WTC11 (cell line): ENCODE data around the gene SERF2. TPM values are rescaled to one million over a fixed set of nuclear protein-coding genes. Genes with fewer than 3 reads are reported as not detected.

Source experiments
- ATAC-seq: fragments of 200-7000 bp; cut with Tn5 transposase; 2 replicates; pipeline ENCODE4 v1.10.0; 2021; ENCODE audit warnings: mild to moderate bottlenecking, moderate library complexity
- CTCF ChIA-PET: fragments of 300-600 bp; sonication (Branson Sonifier 250); formaldehyde crosslinking; loops from one replicate; lab custom pipeline; 2021; ENCODE audit warnings: antibody characterized with exemption; lab: Charles Lee
- POLR2A ChIA-PET: fragments of 350-600 bp; sonication (Branson Sonifier 250); formaldehyde crosslinking; loops from one replicate; lab custom pipeline; 2021; ENCODE audit warnings: antibody characterized with exemption; lab: Charles Lee
- DNase-seq: peaks from one replicate; pipeline ENCODE4 v3.0.0; 2021; ENCODE audit warnings: low spot score
- H3K27ac Mint-ChIP-seq: 2 replicates; pipeline ENCODE4 v1.8.0; 2021; ENCODE audit warnings: mixed read lengths
- H3K27me3 Mint-ChIP-seq: 2 replicates; pipeline ENCODE4 v1.8.0; 2021; ENCODE audit warnings: low read depth, mild to moderate bottlenecking, moderate library complexity, mixed read lengths
- H3K36me3 Mint-ChIP-seq: 2 replicates; pipeline ENCODE4 v1.8.0; 2021; ENCODE audit warnings: mixed read lengths
- H3K4me1 Mint-ChIP-seq: 2 replicates; pipeline ENCODE4 v1.8.0; 2022; ENCODE audit warnings: mixed read lengths
- H3K4me3 Mint-ChIP-seq: 2 replicates; pipeline ENCODE4 v1.8.0; 2021; ENCODE audit warnings: mild to moderate bottlenecking, moderate library complexity, mixed read lengths
- H3K9me3 Mint-ChIP-seq: 2 replicates; pipeline ENCODE4 v1.8.0; 2021; ENCODE audit warnings: mixed read lengths
- CREB1 ChIP-seq: sonication (generic); formaldehyde crosslinking; IDR thresholded peaks from 2 replicates; pipeline ENCODE4 v1.8.0; 2023; ENCODE audit warnings: mild to moderate bottlenecking, missing genetic modification reagents
- ELF4 ChIP-seq: sonication (generic); formaldehyde crosslinking; IDR thresholded peaks from 2 replicates; pipeline ENCODE4 v1.8.1; 2022; ENCODE audit warnings: low read depth, mild to moderate bottlenecking, moderate library complexity, missing genetic modification reagents
- EMX1 ChIP-seq: fragments of 250-450 bp; sonication (Bioruptor Pico); IDR thresholded peaks from 2 replicates; pipeline ENCODE4 v1.8.0; 2021; ENCODE audit warnings: mild to moderate bottlenecking
- ESRRA ChIP-seq: sonication (generic); formaldehyde crosslinking; IDR thresholded peaks from 2 replicates; pipeline ENCODE4 v1.8.1; 2022; ENCODE audit warnings: mild to moderate bottlenecking, missing genetic modification reagents, borderline replicate concordance
- FOXJ3 ChIP-seq: sonication (generic); formaldehyde crosslinking; IDR thresholded peaks from 2 replicates; pipeline ENCODE4 v1.9.0; 2021; ENCODE audit warnings: missing genetic modification reagents, mild to moderate bottlenecking, borderline replicate concordance
- FOXP1 ChIP-seq: sonication (generic); formaldehyde crosslinking; IDR thresholded peaks from 2 replicates; pipeline ENCODE4 v1.8.0; 2022; ENCODE audit warnings: missing genetic modification reagents, mild to moderate bottlenecking, moderate library complexity, borderline replicate concordance
- GRHL2 ChIP-seq: fragments of 250-450 bp; sonication (Bioruptor Pico); IDR thresholded peaks from 2 replicates; pipeline ENCODE4 v1.8.0; 2022; ENCODE audit warnings: mild to moderate bottlenecking, moderate library complexity; ENCODE audit not compliant: insufficient replicate concordance, severe bottlenecking
- IRF2 ChIP-seq: sonication (generic); formaldehyde crosslinking; IDR thresholded peaks from 2 replicates; pipeline ENCODE4 v1.8.0; 2022; ENCODE audit warnings: low read depth, missing genetic modification reagents, borderline replicate concordance
- JUN ChIP-seq: sonication (generic); formaldehyde crosslinking; IDR thresholded peaks from 2 replicates; pipeline ENCODE4 v1.8.0; 2023; ENCODE audit warnings: mild to moderate bottlenecking, missing genetic modification reagents
- MYBL2 ChIP-seq: sonication (generic); formaldehyde crosslinking; IDR thresholded peaks from 2 replicates; pipeline ENCODE4 v1.8.1; 2023; ENCODE audit warnings: mild to moderate bottlenecking, moderate library complexity, missing genetic modification reagents
- NR3C1 ChIP-seq: sonication (generic); formaldehyde crosslinking; conservative IDR thresholded peaks from 2 replicates; pipeline ENCODE4 v1.8.1; 2023; ENCODE audit warnings: low read depth, mild to moderate bottlenecking, missing genetic modification reagents
- PRRX2 ChIP-seq: fragments of 250-450 bp; sonication (Bioruptor Pico); IDR thresholded peaks from 2 replicates; pipeline ENCODE4 v1.8.0; 2021; ENCODE audit warnings: mild to moderate bottlenecking
- RELA ChIP-seq: sonication (generic); formaldehyde crosslinking; IDR thresholded peaks from 2 replicates; pipeline ENCODE4 v1.8.1; 2022; ENCODE audit warnings: missing genetic modification reagents, mild to moderate bottlenecking, borderline replicate concordance
- SP1 ChIP-seq: sonication (generic); formaldehyde crosslinking; conservative IDR thresholded peaks from 2 replicates; pipeline ENCODE4 v1.8.1; 2022; ENCODE audit warnings: missing genetic modification reagents
- TCF7 ChIP-seq: sonication (generic); formaldehyde crosslinking; IDR thresholded peaks from 2 replicates; pipeline ENCODE4 v1.8.0; 2022; ENCODE audit warnings: mild to moderate bottlenecking, low read depth, missing genetic modification reagents, moderate library complexity
- USF1 ChIP-seq: sonication (generic); formaldehyde crosslinking; IDR thresholded peaks from 2 replicates; pipeline ENCODE4 v1.8.0; 2022; ENCODE audit warnings: mild to moderate bottlenecking, missing genetic modification reagents
- ZNF121 ChIP-seq: sonication (generic); formaldehyde crosslinking; IDR thresholded peaks from 2 replicates; pipeline ENCODE4 v1.8.0; 2023; ENCODE audit warnings: missing genetic modification reagents
- ZNF232 ChIP-seq: sonication (generic); formaldehyde crosslinking; IDR thresholded peaks from 2 replicates; pipeline ENCODE4 v1.8.0; 2022; ENCODE audit warnings: mild to moderate bottlenecking, missing genetic modification reagents
- ZNF263 ChIP-seq: sonication (generic); formaldehyde crosslinking; IDR thresholded peaks from 2 replicates; pipeline ENCODE4 v1.8.1; 2022; ENCODE audit warnings: low read depth, mild to moderate bottlenecking, moderate library complexity, missing genetic modification reagents
- ZNF423 ChIP-seq: fragments of 250-450 bp; sonication (Bioruptor Pico); IDR thresholded peaks from 2 replicates; pipeline ENCODE4 v2.1.2; 2022; ENCODE audit warnings: mild to moderate bottlenecking, moderate library complexity
- total RNA-seq: library from RNA; stranded (reverse); gene quantifications from 3 replicates; pipeline ENCODE4 v1.2.3, GENCODE V29; 2021
- TF ChIP-seq, protein P1 (sequence below): fragments of 250-450 bp; sonication (Bioruptor Pico); IDR thresholded peaks from 2 replicates; pipeline ENCODE4 v1.9.0; 2021; ENCODE audit warnings: mild to moderate bottlenecking
- TF ChIP-seq, protein P2 (sequence below): sonication (generic); formaldehyde crosslinking; IDR thresholded peaks from 2 replicates; pipeline ENCODE4 v1.8.1; 2022; ENCODE audit warnings: low read depth, missing genetic modification reagents, borderline replicate concordance
- TF ChIP-seq, protein P3 (sequence below): sonication (generic); formaldehyde crosslinking; IDR thresholded peaks from 2 replicates; pipeline ENCODE4 v1.8.0; 2022; ENCODE audit warnings: mild to moderate bottlenecking, missing genetic modification reagents
- TF ChIP-seq, protein P4 (sequence below): fragments of 250-450 bp; sonication (Bioruptor Pico); IDR thresholded peaks from 2 replicates; pipeline ENCODE4 v1.9.0; 2021; ENCODE audit warnings: mild to moderate bottlenecking, borderline replicate concordance

Gene SERF2
- total RNA-seq, 1 experiment from 2014 or later, result 694 TPM

DNA sequence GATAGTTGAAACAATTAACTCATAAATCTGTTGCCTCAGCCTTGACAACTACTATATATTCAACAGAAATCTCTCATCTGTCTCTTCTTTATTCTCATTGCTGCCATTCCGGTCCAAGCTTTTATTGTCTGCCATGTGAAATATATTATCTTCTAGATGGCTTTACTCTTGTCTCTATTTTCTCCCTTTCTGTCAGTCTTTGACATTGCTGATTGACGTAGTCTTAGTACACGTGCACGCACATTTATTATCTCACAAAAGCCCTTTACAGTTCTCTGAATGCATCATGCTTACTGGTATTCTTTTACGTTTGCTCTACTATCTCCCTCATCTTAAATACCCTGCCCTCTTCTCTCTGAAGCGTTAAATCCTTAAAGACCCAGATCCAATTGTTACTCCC, 40.2 kb upstream of the SERF2 start:
- ChIA-PET CTCF (interaction anchor here (1.5 kb wide), 1 partner anchor 24 kb away, joined by 5 read pairs; the partner anchor contains the start of gene ELL3), POLR2A (no interaction called here)
- H3K4me1 Mint-ChIP-seq, result peaks cover 20% of the 10 kb centered on the region
- no peaks in the 10 kb centered on the region for H3K27me3 Mint-ChIP-seq
- peaks cover 56% of the 10 kb centered on the region for H3K36me3 Mint-ChIP-seq
- no peak overlapping the region for H3K27ac Mint-ChIP-seq
- DNase-seq (no peak), ATAC-seq (no peak)
- H3K4me3 Mint-ChIP-seq, result no peak overlapping the region
- H3K9me3 Mint-ChIP-seq, result no peaks in the 10 kb centered on the region
- TF ChIP-seq GRHL2 (CRISPR knock-in tag) (no peak), USF1 (CRISPR knock-in tag) (no peak), ZNF121 (CRISPR knock-in tag) (no peak), ESRRA (no peak), ZNF232 (CRISPR knock-in tag) (no peak), RELA (CRISPR knock-in tag) (no peak), PRRX2 (CRISPR knock-in tag) (no peak), FOXP1 (no peak), IRF2 (CRISPR knock-in tag) (no peak), ZNF263 (CRISPR knock-in tag) (no peak), MYBL2 (CRISPR knock-in tag) (no peak), FOXJ3 (no peak), CREB1 (CRISPR knock-in tag) (no peak), JUN (no peak), ZNF423 (no peak), TCF7 (CRISPR knock-in tag) (no peak), NR3C1 (CRISPR knock-in tag) (no peak)
- TF ChIP-seq, protein P1, sequence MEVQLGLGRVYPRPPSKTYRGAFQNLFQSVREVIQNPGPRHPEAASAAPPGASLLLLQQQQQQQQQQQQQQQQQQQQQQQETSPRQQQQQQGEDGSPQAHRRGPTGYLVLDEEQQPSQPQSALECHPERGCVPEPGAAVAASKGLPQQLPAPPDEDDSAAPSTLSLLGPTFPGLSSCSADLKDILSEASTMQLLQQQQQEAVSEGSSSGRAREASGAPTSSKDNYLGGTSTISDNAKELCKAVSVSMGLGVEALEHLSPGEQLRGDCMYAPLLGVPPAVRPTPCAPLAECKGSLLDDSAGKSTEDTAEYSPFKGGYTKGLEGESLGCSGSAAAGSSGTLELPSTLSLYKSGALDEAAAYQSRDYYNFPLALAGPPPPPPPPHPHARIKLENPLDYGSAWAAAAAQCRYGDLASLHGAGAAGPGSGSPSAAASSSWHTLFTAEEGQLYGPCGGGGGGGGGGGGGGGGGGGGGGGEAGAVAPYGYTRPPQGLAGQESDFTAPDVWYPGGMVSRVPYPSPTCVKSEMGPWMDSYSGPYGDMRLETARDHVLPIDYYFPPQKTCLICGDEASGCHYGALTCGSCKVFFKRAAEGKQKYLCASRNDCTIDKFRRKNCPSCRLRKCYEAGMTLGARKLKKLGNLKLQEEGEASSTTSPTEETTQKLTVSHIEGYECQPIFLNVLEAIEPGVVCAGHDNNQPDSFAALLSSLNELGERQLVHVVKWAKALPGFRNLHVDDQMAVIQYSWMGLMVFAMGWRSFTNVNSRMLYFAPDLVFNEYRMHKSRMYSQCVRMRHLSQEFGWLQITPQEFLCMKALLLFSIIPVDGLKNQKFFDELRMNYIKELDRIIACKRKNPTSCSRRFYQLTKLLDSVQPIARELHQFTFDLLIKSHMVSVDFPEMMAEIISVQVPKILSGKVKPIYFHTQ (CRISPR knock-in tag), result no peak
- TF ChIP-seq, protein P2, sequence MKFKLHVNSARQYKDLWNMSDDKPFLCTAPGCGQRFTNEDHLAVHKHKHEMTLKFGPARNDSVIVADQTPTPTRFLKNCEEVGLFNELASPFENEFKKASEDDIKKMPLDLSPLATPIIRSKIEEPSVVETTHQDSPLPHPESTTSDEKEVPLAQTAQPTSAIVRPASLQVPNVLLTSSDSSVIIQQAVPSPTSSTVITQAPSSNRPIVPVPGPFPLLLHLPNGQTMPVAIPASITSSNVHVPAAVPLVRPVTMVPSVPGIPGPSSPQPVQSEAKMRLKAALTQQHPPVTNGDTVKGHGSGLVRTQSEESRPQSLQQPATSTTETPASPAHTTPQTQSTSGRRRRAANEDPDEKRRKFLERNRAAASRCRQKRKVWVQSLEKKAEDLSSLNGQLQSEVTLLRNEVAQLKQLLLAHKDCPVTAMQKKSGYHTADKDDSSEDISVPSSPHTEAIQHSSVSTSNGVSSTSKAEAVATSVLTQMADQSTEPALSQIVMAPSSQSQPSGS, result no peak

DNA sequence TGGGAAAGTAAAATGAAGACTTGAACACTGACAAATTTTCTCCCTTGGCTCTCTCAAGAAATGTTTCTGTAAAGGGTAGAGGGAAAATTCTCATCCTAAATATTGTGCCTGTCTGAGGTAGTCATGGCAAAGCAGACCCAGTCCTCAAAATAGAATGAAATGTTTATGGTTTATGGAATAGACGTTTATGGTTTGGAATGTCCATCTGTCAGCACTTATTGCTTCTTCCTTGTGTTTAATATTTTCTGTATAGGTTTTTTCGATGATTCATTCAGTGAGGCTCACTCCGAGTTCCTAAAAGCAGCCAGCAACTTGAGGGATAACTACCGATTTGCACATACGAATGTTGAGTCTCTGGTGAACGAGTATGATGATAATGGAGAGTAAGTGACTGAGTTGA, 29.3 kb upstream of the SERF2 start:
- no peak for DNase-seq
- H3K9me3 Mint-ChIP-seq, result no peaks in the 10 kb centered on the region
- peak overlapping the region; percentile 16; the same call in 1 of the 2 replicates for H3K27ac Mint-ChIP-seq
- H3K36me3 Mint-ChIP-seq, result peaks cover 78% of the 10 kb centered on the region
- CTCF ChIA-PET, result no interaction called here
- H3K4me3 Mint-ChIP-seq, result no peak overlapping the region
- ATAC-seq, result no peak
- POLR2A ChIA-PET, result interaction anchor here (0.6 kb wide), 2 partner anchors 348 to 796 kb away, joined by 3 to 4 read pairs; no protein-coding TSS in a partner anchor
- no peaks in the 10 kb centered on the region for H3K27me3 Mint-ChIP-seq
- no peaks in the 10 kb centered on the region for H3K4me1 Mint-ChIP-seq
- no peak for TF ChIP-seq ELF4
- TF ChIP-seq EMX1 (CRISPR knock-in tag), result no peak
- TF ChIP-seq, protein P3, sequence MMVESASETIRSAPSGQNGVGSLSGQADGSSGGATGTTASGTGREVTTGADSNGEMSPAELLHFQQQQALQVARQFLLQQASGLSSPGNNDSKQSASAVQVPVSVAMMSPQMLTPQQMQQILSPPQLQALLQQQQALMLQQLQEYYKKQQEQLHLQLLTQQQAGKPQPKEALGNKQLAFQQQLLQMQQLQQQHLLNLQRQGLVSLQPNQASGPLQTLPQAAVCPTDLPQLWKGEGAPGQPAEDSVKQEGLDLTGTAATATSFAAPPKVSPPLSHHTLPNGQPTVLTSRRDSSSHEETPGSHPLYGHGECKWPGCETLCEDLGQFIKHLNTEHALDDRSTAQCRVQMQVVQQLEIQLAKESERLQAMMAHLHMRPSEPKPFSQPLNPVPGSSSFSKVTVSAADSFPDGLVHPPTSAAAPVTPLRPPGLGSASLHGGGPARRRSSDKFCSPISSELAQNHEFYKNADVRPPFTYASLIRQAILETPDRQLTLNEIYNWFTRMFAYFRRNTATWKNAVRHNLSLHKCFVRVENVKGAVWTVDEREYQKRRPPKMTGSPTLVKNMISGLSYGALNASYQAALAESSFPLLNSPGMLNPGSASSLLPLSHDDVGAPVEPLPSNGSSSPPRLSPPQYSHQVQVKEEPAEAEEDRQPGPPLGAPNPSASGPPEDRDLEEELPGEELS (CRISPR knock-in tag), result no peak
- TF ChIP-seq, protein P4, sequence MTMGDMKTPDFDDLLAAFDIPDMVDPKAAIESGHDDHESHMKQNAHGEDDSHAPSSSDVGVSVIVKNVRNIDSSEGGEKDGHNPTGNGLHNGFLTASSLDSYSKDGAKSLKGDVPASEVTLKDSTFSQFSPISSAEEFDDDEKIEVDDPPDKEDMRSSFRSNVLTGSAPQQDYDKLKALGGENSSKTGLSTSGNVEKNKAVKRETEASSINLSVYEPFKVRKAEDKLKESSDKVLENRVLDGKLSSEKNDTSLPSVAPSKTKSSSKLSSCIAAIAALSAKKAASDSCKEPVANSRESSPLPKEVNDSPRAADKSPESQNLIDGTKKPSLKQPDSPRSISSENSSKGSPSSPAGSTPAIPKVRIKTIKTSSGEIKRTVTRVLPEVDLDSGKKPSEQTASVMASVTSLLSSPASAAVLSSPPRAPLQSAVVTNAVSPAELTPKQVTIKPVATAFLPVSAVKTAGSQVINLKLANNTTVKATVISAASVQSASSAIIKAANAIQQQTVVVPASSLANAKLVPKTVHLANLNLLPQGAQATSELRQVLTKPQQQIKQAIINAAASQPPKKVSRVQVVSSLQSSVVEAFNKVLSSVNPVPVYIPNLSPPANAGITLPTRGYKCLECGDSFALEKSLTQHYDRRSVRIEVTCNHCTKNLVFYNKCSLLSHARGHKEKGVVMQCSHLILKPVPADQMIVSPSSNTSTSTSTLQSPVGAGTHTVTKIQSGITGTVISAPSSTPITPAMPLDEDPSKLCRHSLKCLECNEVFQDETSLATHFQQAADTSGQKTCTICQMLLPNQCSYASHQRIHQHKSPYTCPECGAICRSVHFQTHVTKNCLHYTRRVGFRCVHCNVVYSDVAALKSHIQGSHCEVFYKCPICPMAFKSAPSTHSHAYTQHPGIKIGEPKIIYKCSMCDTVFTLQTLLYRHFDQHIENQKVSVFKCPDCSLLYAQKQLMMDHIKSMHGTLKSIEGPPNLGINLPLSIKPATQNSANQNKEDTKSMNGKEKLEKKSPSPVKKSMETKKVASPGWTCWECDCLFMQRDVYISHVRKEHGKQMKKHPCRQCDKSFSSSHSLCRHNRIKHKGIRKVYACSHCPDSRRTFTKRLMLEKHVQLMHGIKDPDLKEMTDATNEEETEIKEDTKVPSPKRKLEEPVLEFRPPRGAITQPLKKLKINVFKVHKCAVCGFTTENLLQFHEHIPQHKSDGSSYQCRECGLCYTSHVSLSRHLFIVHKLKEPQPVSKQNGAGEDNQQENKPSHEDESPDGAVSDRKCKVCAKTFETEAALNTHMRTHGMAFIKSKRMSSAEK (CRISPR knock-in tag), result no peak
- no peak for TF ChIP-seq SP1 (CRISPR knock-in tag)
